ENCODE results near the gene GALNT18.

The GALNT18 gene

GRCh38 chr11:11587122-11587521 is 34.7 kb downstream of the GALNT18 start:
- no peak for DNase-seq (ENCODE audit: low read depth in 3 of 3)

GRCh38 chr11:11586465-11586864 is 35.3 kb downstream of the GALNT18 start:
- DNase-seq (ENCODE audit: low read depth in 3 of 3) = no peak

- DNase-seq (ENCODE audit: low read depth in 3 of 3) = no peak
Measured at GRCh38 chr11:11584937-11585336, 36.9 kb downstream of the GALNT18 start.

GRCh38 chr11:11584530-11584810 is 37.3 kb downstream of the GALNT18 start:
- DNase-seq (ENCODE audit: low read depth in 3 of 3) = no peak

- DNase-seq (ENCODE audit: low read depth in 3 of 3) = no peak
Measured at GRCh38 chr11:11583801-11584529, 37.8 kb downstream of the GALNT18 start.

GRCh38 chr11:11582011-11582701 is 39.6 kb downstream of the GALNT18 start:
- DNase-seq (ENCODE audit: low read depth in 3 of 3) = no peak

- DNase-seq (ENCODE audit: low read depth in 3 of 3) = no peak
Measured at GRCh38 chr11:11581481-11581880, 40.3 kb downstream of the GALNT18 start.

- DNase-seq (ENCODE audit: low read depth in 3 of 3) = no peak
Measured at GRCh38 chr11:11580841-11581411, 40.9 kb downstream of the GALNT18 start.

- DNase-seq (ENCODE audit: low read depth in 3 of 3) = no peak
Measured at GRCh38 chr11:11580012-11580411, 41.8 kb downstream of the GALNT18 start.

GRCh38 chr11:11579012-11579988 is 42.5 kb downstream of the GALNT18 start:
- no peak for DNase-seq (ENCODE audit: low read depth in 3 of 3)

- DNase-seq (ENCODE audit: low read depth in 3 of 3) = no peak
Measured at GRCh38 chr11:11577932-11578911, 43.6 kb downstream of the GALNT18 start.

- DNase-seq (ENCODE audit: low read depth in 3 of 3) = no peak
Measured at GRCh38 chr11:11577251-11577855, 44.5 kb downstream of the GALNT18 start.

GRCh38 chr11:11574373-11575287 is 47.2 kb downstream of the GALNT18 start:
- DNase-seq (ENCODE audit: low read depth in 3 of 3) = no peak

GRCh38 chr11:11572386-11572785 is 49.4 kb downstream of the GALNT18 start:
- no peak for DNase-seq (ENCODE audit: low read depth in 3 of 3)

GRCh38 chr11:11571893-11572292 is 49.9 kb downstream of the GALNT18 start:
- DNase-seq (ENCODE audit: low read depth in 3 of 3) = no peak

GRCh38 chr11:11570823-11571222 is 51.0 kb downstream of the GALNT18 start:
- DNase-seq (ENCODE audit: low read depth in 3 of 3) = no peak

GRCh38 chr11:11569936-11570491 is 51.8 kb downstream of the GALNT18 start:
- DNase-seq (ENCODE audit: low read depth in 3 of 3) = no peak

GRCh38 chr11:11568651-11569229 is 53.1 kb downstream of the GALNT18 start:
- DNase-seq (ENCODE audit: low read depth in 3 of 3) = no peak

Measured in stimulated activated CD4-positive, alpha-beta T cell treated with anti-CD3 and anti-CD28 coated beads, TNF-alpha, amount 100 ng/mL, for 4 hours (primary cell).